GM19035 (cell line): ENCODE measurements around the gene TCF4.

ENCODE experiments used
- ATAC-seq: cut with Tn5 transposase; IDR thresholded peaks from one replicate; pipeline ENCODE4 v1.9.1; 2021; ENCODE audit not compliant: unreplicated experiment

Gene TCF4

GRCh38 chr18:55214969-55215368 lies 373.0 kb downstream of the TCF4 start:
- no peak for ATAC-seq

GRCh38 chr18:55214534-55214933 lies 373.5 kb downstream of the TCF4 start:
- ATAC-seq: no peak

- ATAC-seq: no peak
These were observed 374.4 kb downstream of the TCF4 start for GRCh38 chr18:55213586-55213985.

GRCh38 chr18:55206927-55207326 lies 381.1 kb downstream of the TCF4 start:
- no peak for ATAC-seq

DNA sequence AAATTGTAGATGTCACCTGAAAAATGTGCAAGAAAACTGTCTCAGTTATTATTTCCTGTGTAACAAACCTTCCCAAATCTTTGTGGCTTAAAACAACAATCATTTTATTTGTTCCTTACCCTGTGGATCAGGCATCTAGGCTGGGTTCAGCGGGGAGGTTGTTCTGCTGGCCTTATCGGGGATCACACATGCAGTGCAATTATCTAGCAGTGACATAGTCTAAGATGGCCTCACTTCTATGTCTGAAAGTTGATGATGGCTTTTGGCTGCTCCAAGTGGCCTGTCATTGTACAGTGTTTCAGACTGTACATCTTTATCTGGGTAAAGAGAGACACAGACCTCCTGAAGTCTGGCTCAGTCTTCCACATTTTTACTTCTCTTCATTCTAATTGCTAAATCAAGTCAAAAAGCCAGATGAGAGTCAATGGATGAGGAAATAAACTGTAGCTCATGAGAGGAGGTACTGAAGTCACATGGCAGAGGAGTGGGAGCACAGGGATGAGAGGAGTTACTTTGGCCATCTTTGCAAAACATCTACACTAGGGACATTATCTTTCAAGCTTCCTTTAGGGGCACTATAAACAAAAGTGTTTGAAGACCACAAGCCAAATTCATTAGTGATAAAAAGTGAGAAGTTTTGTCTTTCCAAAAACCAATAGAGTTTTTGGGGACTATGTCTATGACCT lies 385.6 kb downstream of the TCF4 start:
- no peak for ATAC-seq

DNA sequence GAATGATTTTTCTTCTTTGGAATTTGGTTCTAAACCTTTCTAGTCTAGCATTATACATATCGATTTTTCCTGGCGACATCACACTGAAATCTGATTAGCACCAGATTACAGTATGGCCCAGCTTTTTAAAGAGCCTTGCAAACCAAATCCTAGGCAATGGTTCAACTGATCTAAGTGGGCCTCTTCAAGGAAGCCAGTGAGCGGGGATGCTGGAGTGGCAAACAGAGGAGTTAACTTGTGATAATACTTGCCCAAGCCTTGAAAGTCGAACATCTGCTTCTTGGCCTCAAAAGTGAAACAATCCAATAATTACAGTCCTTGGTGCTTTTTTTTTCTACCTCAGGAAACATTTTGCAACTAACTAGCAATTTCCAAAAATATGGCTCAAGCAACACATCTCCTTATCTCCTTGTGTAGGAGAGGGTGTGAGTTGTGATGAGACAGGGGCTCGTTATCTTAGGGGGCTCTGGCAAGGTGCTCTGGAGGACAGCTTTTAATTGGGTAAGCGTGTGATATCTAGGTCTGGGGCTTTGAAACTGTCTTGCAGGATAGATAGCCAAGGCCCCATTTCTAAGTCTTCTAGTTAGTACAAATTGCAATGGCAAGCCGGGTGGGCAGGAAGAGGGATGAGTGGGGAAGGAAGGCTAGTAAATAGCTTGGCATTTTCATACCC lies 388.6 kb downstream of the TCF4 start:
- ATAC-seq: no peak

DNA sequence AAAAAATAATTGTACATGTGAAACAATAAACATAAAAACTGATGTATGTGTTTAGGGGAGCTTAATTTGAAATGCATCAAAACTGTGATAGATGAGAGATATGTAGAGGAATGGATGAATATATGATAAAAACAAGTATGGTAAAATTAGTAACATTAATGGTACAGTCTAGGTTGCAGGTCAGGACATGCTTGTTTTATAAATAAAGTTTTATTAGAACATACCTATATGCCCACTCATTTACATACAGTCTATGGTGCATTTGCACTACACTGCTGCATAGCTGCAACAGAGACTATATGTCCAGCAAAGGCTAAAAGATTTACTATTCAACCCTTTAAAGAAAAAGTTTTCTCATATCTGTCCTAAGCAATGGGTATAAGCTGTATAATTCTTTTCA lies 392.1 kb downstream of the TCF4 start:
- ATAC-seq: no peak

GRCh38 chr18:55189972-55190371 lies 398.0 kb downstream of the TCF4 start:
- ATAC-seq: no peak

DNA sequence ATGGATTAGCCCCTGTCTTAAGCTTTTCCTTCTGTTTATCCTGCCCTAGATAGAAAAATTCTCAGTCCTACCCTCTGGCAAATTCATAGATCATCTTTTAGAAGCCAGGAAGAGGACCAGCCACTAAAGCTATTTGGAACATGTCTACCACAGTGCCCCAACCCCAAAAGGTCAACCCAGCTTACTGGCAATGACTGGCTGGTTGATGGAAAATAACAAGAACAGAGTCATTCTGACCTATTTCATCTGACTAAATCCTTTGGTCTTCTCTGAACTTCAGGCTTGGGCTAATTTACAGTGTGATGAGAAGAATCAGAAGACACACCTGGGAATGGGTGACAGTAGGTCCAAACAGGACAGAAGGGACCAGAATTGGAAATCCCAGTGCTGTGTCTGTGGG lies 401.4 kb downstream of the TCF4 start:
- ATAC-seq: no peak

- ATAC-seq: no peak
These were observed 402.6 kb downstream of the TCF4 start for GRCh38 chr18:55185391-55185790.

- no peak for ATAC-seq
These were observed 408.2 kb downstream of the TCF4 start for GRCh38 chr18:55179835-55180234.

GRCh38 chr18:55179425-55179824 lies 408.6 kb downstream of the TCF4 start:
- ATAC-seq: no peak

- ATAC-seq: no peak
These were observed 414.7 kb downstream of the TCF4 start for GRCh38 chr18:55173291-55173690.
